K562 (cell line): ENCODE results near the gene STK11. TPM values are rescaled to one million over a fixed set of nuclear protein-coding genes. Genes with fewer than 3 reads are reported as not detected.
A peak's percentile ranks its signal among the peaks of the same experiment; 100 is the strongest.

Experiments
- BCOR ChIP-seq: fragments of 450-650 bp; IDR thresholded peaks from 2 replicates; pipeline ENCODE4 v1.6.1; 2016
- CREBBP ChIP-seq: IDR thresholded peaks from one replicate; pipeline ENCODE4 v1.6.1; 2012; ENCODE audit warnings: low read depth, mild to moderate bottlenecking, control low read depth, inconsistent platforms, low read length
- FOXJ2 ChIP-seq: fragments of 200-800 bp; sonication (Bioruptor generic); IDR thresholded peaks from 2 replicates; pipeline ENCODE4 v1.6.1; 2016; ENCODE audit warnings: missing genetic modification characterization, missing compliant biosample characterization
- HDAC2 ChIP-seq: fragments of 450-650 bp; IDR thresholded peaks from 2 replicates; pipeline ENCODE4 v1.6.1; 2016; ENCODE audit warnings: mild to moderate bottlenecking
- SIN3A ChIP-seq, 2 experiments: fragments of 150-350 bp in 1 of 2; IDR thresholded peaks; 2 replicates each; pipeline ENCODE4 v1.6.1; 2011 to 2016; ENCODE audit warnings: borderline replicate concordance in 2 of 2, low read depth in 2 of 2, low read length in 2 of 2, mild to moderate bottlenecking in 2 of 2, moderate library complexity in 2 of 2; ENCODE audit not compliant: control insufficient read depth in 1 of 2
- SMARCA5 ChIP-seq: fragments of 450-650 bp; IDR thresholded peaks from 2 replicates; pipeline ENCODE4 v1.6.1; 2016
- ZC3H8 ChIP-seq: fragments of 450-650 bp; IDR thresholded peaks from 2 replicates; pipeline ENCODE4 v1.6.1; 2017
- ZNF224 ChIP-seq: sonication (generic); formaldehyde crosslinking; IDR thresholded peaks from 2 replicates; pipeline ENCODE4 v1.8.0; 2022; ENCODE audit warnings: mild to moderate bottlenecking, missing genetic modification reagents
- ZNF398 ChIP-seq: fragments of 250-450 bp; sonication (Bioruptor Pico); IDR thresholded peaks from 2 replicates; pipeline ENCODE4 v1.8.0; 2021; ENCODE audit warnings: moderate library complexity, mild to moderate bottlenecking, inconsistent platforms
- ZNF589 ChIP-seq: fragments of 200-800 bp; sonication (Bioruptor generic); IDR thresholded peaks from 2 replicates; pipeline ENCODE4 v1.6.1; 2016; ENCODE audit warnings: low read depth, missing genetic modification characterization, missing compliant biosample characterization
- polyA plus RNA-seq, 8 experiments: library from polyadenylated mRNA; depleted of rRNA in 4 of 8; stranded (reverse) in 5 of 8; unstranded in 3 of 8; fragments of >200 nt; fragmentation: Nextera tagmentation in 2 of 8; fragmentation: Illumina TruSeq in 1 of 8; extraction: Ambion mirVana in 2 of 8; extraction: Trizol in 1 of 8; gene quantifications; 2 replicates each; pipeline versions ENCODE4 v1.2.1 to v1.2.3, GENCODE V29; 2011 to 2014; ENCODE audit warnings: inconsistent platforms in 1 of 8, missing spikeins in 1 of 8
- total RNA-seq, 7 experiments: library from RNA; depleted of rRNA in 6 of 7; stranded (reverse); fragments of >200 nt in 6 of 7; fragmentation: Illumina TruSeq in 2 of 7; extraction: Trizol in 2 of 7; gene quantifications; 2 replicates each; pipeline versions ENCODE4 v1.2.1 to v1.2.3, GENCODE V29; 2011 to 2021; ENCODE audit warnings: low replicate concordance in 1 of 7
- TF ChIP-seq, protein P1 (sequence below): fragments of 250-450 bp; sonication (Bioruptor Pico); IDR thresholded peaks from 2 replicates; pipeline ENCODE4 v1.9.0; 2021; ENCODE audit warnings: mild to moderate bottlenecking, inconsistent platforms
- TF ChIP-seq, protein P2 (sequence below): sonication (generic); formaldehyde crosslinking; IDR thresholded peaks from 2 replicates; pipeline ENCODE4 v1.8.1; 2022; ENCODE audit warnings: missing genetic modification reagents
- TF ChIP-seq, protein P3 (sequence below): sonication (generic); formaldehyde crosslinking; IDR thresholded peaks from 2 replicates; pipeline ENCODE4 v1.8.0; 2023; ENCODE audit warnings: mild to moderate bottlenecking, missing genetic modification reagents
- TF ChIP-seq, protein P4 (sequence below): fragments of 450-650 bp; formaldehyde crosslinking; IDR thresholded peaks from 2 replicates; pipeline ENCODE4 v1.4.0; 2020; ENCODE audit warnings: mild to moderate bottlenecking

STK11 gene
- total and polyA plus RNA-seq, 9 of the 15 experiments (the other 6 are each of a cell fraction or from before 2014, with no cell fraction given) = 0.15 to 96.5 (median 31.7) TPM

DNA sequence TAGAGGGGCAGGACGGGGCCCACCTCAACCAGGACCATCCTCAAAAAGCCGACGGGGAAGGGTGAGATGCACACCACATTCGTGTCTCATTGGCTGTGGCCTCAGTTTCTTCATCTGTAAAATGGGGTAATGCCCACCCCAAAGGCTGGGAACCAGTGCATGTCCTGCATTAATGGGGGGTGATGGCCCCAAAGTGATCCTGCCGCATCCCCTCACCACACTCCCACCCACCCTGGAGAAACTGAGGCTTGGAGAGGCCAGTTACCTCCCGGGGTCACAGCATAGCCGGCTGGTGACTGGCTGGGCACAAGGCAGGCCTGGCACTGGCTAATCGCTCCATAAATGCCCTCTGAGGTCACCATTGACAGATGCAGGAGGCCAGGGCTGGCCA, 42.2 kb downstream of the STK11 start (continued):
- TF ChIP-seq, protein P1, sequence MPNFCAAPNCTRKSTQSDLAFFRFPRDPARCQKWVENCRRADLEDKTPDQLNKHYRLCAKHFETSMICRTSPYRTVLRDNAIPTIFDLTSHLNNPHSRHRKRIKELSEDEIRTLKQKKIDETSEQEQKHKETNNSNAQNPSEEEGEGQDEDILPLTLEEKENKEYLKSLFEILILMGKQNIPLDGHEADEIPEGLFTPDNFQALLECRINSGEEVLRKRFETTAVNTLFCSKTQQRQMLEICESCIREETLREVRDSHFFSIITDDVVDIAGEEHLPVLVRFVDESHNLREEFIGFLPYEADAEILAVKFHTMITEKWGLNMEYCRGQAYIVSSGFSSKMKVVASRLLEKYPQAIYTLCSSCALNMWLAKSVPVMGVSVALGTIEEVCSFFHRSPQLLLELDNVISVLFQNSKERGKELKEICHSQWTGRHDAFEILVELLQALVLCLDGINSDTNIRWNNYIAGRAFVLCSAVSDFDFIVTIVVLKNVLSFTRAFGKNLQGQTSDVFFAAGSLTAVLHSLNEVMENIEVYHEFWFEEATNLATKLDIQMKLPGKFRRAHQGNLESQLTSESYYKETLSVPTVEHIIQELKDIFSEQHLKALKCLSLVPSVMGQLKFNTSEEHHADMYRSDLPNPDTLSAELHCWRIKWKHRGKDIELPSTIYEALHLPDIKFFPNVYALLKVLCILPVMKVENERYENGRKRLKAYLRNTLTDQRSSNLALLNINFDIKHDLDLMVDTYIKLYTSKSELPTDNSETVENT (CRISPR knock-in tag) = peak; percentile 16; the same call in 1 of the 2 replicates
- TF ChIP-seq FOXJ2 (tag) = no peak
- TF ChIP-seq, protein P2, sequence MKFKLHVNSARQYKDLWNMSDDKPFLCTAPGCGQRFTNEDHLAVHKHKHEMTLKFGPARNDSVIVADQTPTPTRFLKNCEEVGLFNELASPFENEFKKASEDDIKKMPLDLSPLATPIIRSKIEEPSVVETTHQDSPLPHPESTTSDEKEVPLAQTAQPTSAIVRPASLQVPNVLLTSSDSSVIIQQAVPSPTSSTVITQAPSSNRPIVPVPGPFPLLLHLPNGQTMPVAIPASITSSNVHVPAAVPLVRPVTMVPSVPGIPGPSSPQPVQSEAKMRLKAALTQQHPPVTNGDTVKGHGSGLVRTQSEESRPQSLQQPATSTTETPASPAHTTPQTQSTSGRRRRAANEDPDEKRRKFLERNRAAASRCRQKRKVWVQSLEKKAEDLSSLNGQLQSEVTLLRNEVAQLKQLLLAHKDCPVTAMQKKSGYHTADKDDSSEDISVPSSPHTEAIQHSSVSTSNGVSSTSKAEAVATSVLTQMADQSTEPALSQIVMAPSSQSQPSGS (CRISPR knock-in tag) = no peak
- peak; percentile 63; the same call in 1 of the 2 replicates for TF ChIP-seq ZNF589 (CRISPR knock-in tag)
- TF ChIP-seq SMARCA5 = peak; percentile 98
- no peak for TF ChIP-seq CREBBP
- TF ChIP-seq SIN3A (IDR thresholded peaks at IDR 0.05; ENCODE audit: borderline replicate concordance in 2 of 2, control insufficient read depth in 1 of 2, low read depth in 2 of 2, low read length in 2 of 2) = no peak
- TF ChIP-seq, protein P3, sequence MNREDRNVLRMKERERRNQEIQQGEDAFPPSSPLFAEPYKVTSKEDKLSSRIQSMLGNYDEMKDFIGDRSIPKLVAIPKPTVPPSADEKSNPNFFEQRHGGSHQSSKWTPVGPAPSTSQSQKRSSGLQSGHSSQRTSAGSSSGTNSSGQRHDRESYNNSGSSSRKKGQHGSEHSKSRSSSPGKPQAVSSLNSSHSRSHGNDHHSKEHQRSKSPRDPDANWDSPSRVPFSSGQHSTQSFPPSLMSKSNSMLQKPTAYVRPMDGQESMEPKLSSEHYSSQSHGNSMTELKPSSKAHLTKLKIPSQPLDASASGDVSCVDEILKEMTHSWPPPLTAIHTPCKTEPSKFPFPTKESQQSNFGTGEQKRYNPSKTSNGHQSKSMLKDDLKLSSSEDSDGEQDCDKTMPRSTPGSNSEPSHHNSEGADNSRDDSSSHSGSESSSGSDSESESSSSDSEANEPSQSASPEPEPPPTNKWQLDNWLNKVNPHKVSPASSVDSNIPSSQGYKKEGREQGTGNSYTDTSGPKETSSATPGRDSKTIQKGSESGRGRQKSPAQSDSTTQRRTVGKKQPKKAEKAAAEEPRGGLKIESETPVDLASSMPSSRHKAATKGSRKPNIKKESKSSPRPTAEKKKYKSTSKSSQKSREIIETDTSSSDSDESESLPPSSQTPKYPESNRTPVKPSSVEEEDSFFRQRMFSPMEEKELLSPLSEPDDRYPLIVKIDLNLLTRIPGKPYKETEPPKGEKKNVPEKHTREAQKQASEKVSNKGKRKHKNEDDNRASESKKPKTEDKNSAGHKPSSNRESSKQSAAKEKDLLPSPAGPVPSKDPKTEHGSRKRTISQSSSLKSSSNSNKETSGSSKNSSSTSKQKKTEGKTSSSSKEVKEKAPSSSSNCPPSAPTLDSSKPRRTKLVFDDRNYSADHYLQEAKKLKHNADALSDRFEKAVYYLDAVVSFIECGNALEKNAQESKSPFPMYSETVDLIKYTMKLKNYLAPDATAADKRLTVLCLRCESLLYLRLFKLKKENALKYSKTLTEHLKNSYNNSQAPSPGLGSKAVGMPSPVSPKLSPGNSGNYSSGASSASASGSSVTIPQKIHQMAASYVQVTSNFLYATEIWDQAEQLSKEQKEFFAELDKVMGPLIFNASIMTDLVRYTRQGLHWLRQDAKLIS (CRISPR knock-in tag) = 0 out of 2 replicates have a peak, but pooled peaks have one; percentile 43
- no peak for TF ChIP-seq ZC3H8
- no peak for TF ChIP-seq ZNF398 (CRISPR knock-in tag)
- peak; percentile 96 for TF ChIP-seq HDAC2
- TF ChIP-seq, protein P4, sequence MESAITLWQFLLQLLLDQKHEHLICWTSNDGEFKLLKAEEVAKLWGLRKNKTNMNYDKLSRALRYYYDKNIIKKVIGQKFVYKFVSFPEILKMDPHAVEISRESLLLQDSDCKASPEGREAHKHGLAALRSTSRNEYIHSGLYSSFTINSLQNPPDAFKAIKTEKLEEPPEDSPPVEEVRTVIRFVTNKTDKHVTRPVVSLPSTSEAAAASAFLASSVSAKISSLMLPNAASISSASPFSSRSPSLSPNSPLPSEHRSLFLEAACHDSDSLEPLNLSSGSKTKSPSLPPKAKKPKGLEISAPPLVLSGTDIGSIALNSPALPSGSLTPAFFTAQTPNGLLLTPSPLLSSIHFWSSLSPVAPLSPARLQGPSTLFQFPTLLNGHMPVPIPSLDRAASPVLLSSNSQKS = no peak
- TF ChIP-seq BCOR = peak; percentile 99
- no peak for TF ChIP-seq ZNF224
